ENCODE data around the gene EML2. TPM values are rescaled to one million over a fixed set of nuclear protein-coding genes. Genes with fewer than 3 reads are reported as not detected.

The EML2 gene
- total RNA-seq, 2 experiments from 2014 or later = 93.6 to 97.6 TPM

DNA sequence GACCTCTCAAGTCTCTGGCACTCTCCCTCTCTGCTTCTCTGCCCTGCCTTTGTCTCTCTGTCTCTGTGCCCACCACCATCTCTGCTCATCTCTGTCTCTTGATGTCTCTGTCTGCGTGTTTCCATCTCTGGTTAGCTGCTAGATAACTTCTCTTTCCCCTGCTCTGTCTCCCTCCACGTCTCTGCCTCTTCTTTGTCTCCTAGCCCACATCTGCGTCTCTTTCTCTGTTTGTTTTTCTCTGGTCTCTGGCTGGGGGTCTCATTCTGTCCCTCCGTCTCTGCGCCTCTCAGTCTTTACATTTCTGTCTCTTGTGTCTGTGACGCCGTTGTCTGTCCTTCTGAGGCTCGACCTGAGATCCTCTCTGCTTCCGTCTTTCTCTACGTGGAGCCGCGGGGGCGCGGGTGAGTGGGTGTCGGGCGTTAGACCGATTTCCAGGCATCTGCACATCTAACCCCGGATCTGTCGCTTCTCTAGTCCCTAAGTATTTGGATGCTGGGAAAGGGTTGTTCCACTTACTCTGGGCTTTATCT, 29.2 kb upstream of the EML2 start:
- Mint-ChIP-seq H3K4me1 (ENCODE audit: low read depth) (peaks cover 43% of the 10 kb centered on the region), H3K27me3 (ENCODE audit: low read depth) (peaks cover 2% of the 10 kb centered on the region), H3K4me3 (peak overlapping the region; percentile 85), H3K36me3 (ENCODE audit: low read depth) (no peaks in the 10 kb centered on the region), H3K9me3 (ENCODE audit: insufficient read depth) (no peaks in the 10 kb centered on the region), H3K27ac (peak overlapping the region; percentile 73)
- POLR2A ChIA-PET = interaction anchor here (0.7 to 2.4 kb wide), 3 partner anchors 9 to 124 kb away, joined by 3 to 6 read pairs (median 6); no protein-coding TSS in a partner anchor
- DNase-seq (peak; percentile 38), ATAC-seq (peak; percentile 38)
- CTCF ChIA-PET = interaction anchor here (0.9 to 5.2 kb wide), 9 partner anchors 9 to 190 kb away, joined by 3 to 31 read pairs (median 5); partner anchors contain the start of genes QPCTL, SIX5 and SNRPD2

DNA sequence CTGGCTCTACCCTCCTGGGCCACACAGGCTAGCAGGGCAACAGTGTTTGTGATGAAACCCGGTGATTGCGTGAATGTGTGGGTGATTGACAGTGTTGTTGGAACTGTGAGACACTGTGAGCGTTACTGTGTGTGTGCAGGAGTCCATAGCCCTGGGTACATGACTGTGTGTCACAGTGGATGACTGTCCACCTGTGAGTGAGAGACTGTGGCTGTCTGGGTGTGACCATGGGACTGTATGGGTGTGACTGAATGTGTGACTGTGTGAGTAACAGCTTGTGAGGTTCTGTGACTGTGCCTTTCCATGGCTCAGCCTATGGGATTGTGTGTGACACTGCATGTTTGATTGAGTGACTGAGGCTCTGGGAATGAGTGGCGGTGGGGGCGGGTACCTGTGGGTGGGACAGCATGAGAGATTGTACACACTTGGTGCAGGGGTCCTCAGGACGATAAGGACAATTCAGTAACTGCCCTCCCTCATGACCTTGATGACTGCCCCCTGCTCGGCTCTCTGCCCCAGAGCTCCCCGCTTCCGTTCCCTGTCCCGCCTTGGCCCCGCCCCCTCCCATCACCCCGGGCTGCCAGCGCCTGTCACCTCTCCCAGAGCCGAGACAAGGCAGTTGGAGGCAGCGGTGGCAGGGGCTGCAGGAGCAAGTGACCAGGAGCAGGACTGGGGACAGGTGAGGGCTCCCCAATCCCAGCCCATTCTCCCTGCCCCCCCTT, 28.6 kb upstream of the EML2 start, which contains the start of gene GIPR:
Gene GIPR (plus strand): TSS at position 602 of the 722 bp plus-strand sequence. CDS start 1,300 bp downstream, outside the sequence.
- H3K4me3 Mint-ChIP-seq = peak within 1 kb of the TSS; percentile 85
- peak; percentile 62 for ATAC-seq
- ChIA-PET CTCF (interaction anchor here (0.8 to 5.2 kb wide), 9 partner anchors 10 to 183 kb away, joined by 3 to 31 read pairs (median 4); partner anchors contain the start of genes QPCTL, SIX5 and SNRPD2), POLR2A (interaction anchor here (0.7 to 2.4 kb wide), 3 partner anchors 10 to 124 kb away, joined by 3 to 6 read pairs (median 6); no protein-coding TSS in a partner anchor)
- peaks cover 43% of the 10 kb centered on the region for H3K4me1 Mint-ChIP-seq (ENCODE audit: low read depth)
- no peaks in the 10 kb centered on the region for H3K9me3 Mint-ChIP-seq (ENCODE audit: insufficient read depth)
- peak within 1 kb of the TSS; percentile 73 for H3K27ac Mint-ChIP-seq
- no peaks in the 10 kb centered on the region for H3K36me3 Mint-ChIP-seq (ENCODE audit: low read depth)
- peak; percentile 82 for DNase-seq
- peaks cover 2% of the 10 kb centered on the region for H3K27me3 Mint-ChIP-seq (ENCODE audit: low read depth)

DNA sequence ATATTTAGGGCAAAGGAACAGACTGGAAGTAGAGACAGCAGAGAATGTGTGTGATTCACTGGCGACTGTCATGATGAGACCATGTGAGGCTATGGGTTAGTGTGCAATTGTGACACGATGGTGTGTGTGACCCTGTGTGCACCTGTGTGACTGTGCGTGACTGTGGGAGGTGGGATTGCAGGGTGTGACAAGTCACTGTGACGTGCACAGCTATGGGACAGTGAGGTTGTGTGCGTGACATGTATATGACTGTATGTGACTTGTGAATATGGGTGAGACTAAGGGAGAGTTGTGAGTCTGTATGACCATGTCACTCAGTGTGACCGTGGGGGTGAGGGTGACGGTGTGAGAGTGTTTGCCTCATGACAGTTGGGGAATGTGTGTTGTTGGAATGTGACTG, 25.4 kb upstream of the EML2 start:
- no peaks in the 10 kb centered on the region for H3K36me3 Mint-ChIP-seq (ENCODE audit: low read depth)
- no peak overlapping the region for H3K27ac Mint-ChIP-seq
- DNase-seq (no peak), ATAC-seq (no peak)
- ChIA-PET CTCF (interaction anchor here (1.3 to 1.5 kb wide), 2 partner anchors 17 to 28 kb away, joined by 5 to 6 read pairs; partner anchors contain the start of gene QPCTL), POLR2A (no interaction called here)
- H3K4me1 Mint-ChIP-seq (ENCODE audit: low read depth) = peaks cover 28% of the 10 kb centered on the region
- H3K27me3 Mint-ChIP-seq (ENCODE audit: low read depth) = peaks cover 5% of the 10 kb centered on the region
- H3K4me3 Mint-ChIP-seq = no peak overlapping the region
- H3K9me3 Mint-ChIP-seq (ENCODE audit: insufficient read depth) = no peaks in the 10 kb centered on the region

DNA sequence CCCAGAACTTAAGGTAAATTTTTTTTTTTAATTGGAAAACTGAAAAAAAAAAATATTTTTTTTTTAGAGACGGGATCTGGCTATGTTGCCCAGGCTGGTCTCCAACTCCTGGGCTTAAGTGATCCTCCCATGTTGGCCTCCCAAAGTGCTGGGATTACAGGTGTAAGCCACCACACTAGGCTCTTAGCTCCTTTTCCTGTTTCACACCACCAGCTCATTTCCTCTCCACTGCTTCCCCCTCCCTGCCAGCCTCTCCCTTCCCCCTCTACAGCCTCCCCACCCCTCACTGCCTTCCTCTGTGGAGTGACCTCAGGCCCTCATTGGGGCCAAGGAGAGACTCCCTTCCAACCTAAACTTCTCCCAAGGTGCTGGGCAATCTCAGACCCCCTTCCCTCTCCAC, 24.6 kb upstream of the EML2 start:
- Mint-ChIP-seq H3K36me3 (ENCODE audit: low read depth) (no peaks in the 10 kb centered on the region), H3K27me3 (ENCODE audit: low read depth) (peaks cover 9% of the 10 kb centered on the region), H3K9me3 (ENCODE audit: insufficient read depth) (no peaks in the 10 kb centered on the region), H3K4me3 (no peak overlapping the region), H3K4me1 (ENCODE audit: low read depth) (peaks cover 21% of the 10 kb centered on the region), H3K27ac (no peak overlapping the region)
- POLR2A ChIA-PET = no interaction called here
- ATAC-seq (no peak), DNase-seq (no peak)
- CTCF ChIA-PET = no interaction called here

DNA sequence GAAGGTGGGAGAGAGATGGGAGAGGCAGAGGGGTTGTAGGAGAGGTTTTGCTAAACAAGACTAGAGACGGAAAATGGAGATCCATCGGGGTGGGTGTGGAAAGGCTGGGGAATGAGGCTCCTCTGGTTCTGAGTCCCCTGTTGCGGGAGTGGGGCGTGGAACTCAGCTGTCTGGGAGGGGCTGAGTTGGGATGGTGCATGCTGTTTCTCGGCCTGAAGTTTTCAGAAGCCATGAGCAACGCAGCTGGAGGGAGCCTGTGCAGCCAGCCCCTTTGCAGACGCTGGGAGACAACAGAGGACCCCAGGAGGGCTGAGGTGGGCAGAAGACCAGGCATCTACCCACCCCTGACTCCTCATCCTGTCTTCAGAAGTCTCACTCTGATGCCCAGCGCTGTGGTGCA, 21.4 kb upstream of the EML2 start:
- Mint-ChIP-seq H3K4me3 (no peak overlapping the region), H3K4me1 (ENCODE audit: low read depth) (peaks cover 7% of the 10 kb centered on the region), H3K27ac (no peak overlapping the region), H3K9me3 (ENCODE audit: insufficient read depth) (no peaks in the 10 kb centered on the region), H3K36me3 (ENCODE audit: low read depth) (no peaks in the 10 kb centered on the region), H3K27me3 (ENCODE audit: low read depth) (peaks cover 12% of the 10 kb centered on the region)
- ATAC-seq = no peak
- POLR2A ChIA-PET = no interaction called here
- no peak for DNase-seq
- CTCF ChIA-PET = interaction anchor here (1.2 to 1.3 kb wide), 2 partner anchors 20 to 182 kb away, joined by 3 read pairs; no protein-coding TSS in a partner anchor

DNA sequence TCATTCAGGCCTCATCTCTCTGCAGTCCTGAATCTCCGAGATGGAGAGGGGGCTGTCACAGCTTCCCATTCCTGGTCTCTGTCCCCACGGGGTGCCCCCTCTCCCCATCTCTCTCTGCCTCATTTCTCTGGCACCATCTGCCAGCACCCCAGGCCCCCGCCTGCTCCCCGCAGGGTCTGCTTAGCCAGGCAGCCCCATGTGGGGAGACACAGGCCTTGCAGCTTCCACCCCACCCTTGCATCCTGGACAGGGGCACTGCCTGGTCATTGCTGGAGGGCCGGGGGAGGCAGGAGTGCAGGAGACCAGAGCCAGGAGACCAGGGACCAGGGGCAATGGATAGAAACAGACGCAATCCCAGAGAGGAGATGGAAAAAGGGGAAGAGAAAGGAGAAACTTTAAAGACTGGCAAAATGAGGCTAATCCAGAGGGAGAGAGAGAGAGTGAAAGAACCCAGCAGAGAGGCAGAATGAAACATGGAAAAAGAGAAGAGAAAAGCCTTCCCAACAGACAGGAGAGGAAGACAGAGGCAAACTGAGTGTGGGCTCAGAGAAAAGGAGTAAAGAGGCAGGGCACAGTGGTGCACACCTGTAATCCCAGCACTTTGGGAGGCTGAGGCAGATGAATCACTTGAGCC, 20.0 kb upstream of the EML2 start:
- Mint-ChIP-seq H3K9me3 (ENCODE audit: insufficient read depth) (no peaks in the 10 kb centered on the region), H3K4me1 (ENCODE audit: low read depth) (peaks cover 5% of the 10 kb centered on the region), H3K27me3 (ENCODE audit: low read depth) (peaks cover 12% of the 10 kb centered on the region), H3K27ac (no peak overlapping the region), H3K36me3 (ENCODE audit: low read depth) (no peaks in the 10 kb centered on the region), H3K4me3 (no peak overlapping the region)
- CTCF ChIA-PET = interaction anchor here (1.6 kb wide), 1 partner anchor 13 kb away, joined by 3 read pairs; no protein-coding TSS in a partner anchor
- POLR2A ChIA-PET = no interaction called here
- ATAC-seq (no peak), DNase-seq (no peak)

DNA sequence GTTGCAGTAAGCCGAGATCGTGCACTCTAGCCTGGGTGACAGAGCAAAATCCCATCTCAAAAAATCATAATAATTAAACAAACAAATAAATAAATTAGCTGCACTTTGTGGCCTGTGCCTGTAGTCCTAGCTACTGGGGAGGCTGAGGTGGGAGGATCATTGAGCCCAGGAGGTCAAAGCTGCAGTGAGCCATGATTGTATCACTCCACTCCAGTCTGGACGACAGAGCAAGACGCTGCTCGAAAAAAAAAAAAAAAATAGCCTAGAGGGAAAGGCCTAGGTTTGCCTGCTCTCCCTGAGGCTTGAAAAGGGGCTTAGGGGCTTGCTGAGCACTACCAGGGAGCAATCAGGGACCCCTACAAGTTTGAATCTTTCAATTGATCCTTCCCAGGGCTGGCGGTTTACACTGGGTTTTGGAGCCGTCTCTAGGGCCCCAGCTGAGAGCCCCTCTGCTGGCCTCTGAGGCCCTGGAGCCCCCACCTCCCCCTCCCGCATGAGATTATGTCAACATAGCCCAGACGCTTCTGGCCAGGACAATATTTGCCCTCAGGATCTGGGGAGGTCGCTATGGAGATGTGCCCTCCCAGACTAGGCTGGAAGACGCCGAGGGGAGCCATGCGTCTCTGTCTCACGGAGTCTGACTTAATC, 18.4 kb upstream of the EML2 start:
- Mint-ChIP-seq H3K9me3 (ENCODE audit: insufficient read depth) (no peaks in the 10 kb centered on the region), H3K4me1 (ENCODE audit: low read depth) (no peaks in the 10 kb centered on the region), H3K4me3 (no peak overlapping the region), H3K27me3 (ENCODE audit: low read depth) (peaks cover 12% of the 10 kb centered on the region), H3K36me3 (ENCODE audit: low read depth) (no peaks in the 10 kb centered on the region), H3K27ac (no peak overlapping the region)
- POLR2A ChIA-PET = interaction anchor here (0.8 kb wide), 1 partner anchor 24 kb away, joined by 3 read pairs; no protein-coding TSS in a partner anchor
- no peak for DNase-seq
- CTCF ChIA-PET = interaction anchor here (1.6 kb wide), 1 partner anchor 12 kb away, joined by 3 read pairs; no protein-coding TSS in a partner anchor
- ATAC-seq = no peak

DNA sequence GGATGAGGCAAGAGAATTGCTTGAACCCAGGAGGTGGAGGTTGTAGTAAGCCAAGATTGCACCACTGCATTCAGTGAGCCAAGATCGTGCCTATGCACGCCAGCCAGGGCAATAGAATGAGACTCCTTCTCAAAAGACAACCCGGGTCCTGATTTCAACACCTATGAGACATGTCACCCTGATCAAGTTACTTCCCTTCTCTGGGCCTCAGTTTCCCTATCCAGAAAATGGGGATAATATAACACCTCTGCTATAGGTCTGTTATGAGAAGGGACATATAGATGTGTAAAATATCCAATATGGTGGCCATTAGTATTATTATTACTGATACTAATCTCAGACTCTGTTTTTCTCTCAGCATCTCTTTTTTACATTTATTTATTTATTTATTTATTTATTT, 15.9 kb upstream of the EML2 start:
- no peaks in the 10 kb centered on the region for H3K4me1 Mint-ChIP-seq (ENCODE audit: low read depth)
- ATAC-seq (no peak), DNase-seq (no peak)
- H3K27ac Mint-ChIP-seq = no peak overlapping the region
- ChIA-PET POLR2A (no interaction called here), CTCF (no interaction called here)
- H3K36me3 Mint-ChIP-seq (ENCODE audit: low read depth) = no peaks in the 10 kb centered on the region
- H3K27me3 Mint-ChIP-seq (ENCODE audit: low read depth) = peaks cover 7% of the 10 kb centered on the region
- no peak overlapping the region for H3K4me3 Mint-ChIP-seq
- H3K9me3 Mint-ChIP-seq (ENCODE audit: insufficient read depth) = no peaks in the 10 kb centered on the region

DNA sequence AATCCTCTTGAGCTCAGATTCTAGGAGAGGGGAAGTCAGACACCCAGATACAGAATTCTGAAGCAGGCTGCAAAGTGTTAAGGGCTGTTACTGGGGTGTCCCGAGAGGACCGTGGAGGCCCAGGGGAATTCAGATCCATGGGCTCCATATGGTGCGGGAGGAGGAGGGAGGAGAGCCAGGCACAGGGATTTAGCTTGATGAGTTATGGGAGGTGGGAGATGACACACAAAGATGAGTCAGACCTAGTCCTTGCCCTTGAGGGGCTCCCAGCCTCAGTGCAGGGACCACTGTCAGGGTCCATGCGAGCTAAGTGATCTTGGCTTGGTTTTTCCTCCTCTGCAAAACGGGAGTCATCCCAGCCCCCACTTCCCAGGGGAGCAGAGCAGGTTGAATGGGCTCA, 14.4 kb upstream of the EML2 start:
- ChIA-PET CTCF (no interaction called here), POLR2A (interaction anchor here (0.6 kb wide), 1 partner anchor 38 kb away, joined by 3 read pairs; the partner anchor contains the start of gene SNRPD2)
- Mint-ChIP-seq H3K4me1 (ENCODE audit: low read depth) (no peaks in the 10 kb centered on the region), H3K4me3 (no peak overlapping the region), H3K36me3 (ENCODE audit: low read depth) (no peaks in the 10 kb centered on the region), H3K9me3 (ENCODE audit: insufficient read depth) (no peaks in the 10 kb centered on the region), H3K27ac (no peak overlapping the region), H3K27me3 (ENCODE audit: low read depth) (peaks cover 1% of the 10 kb centered on the region)
- no peak for ATAC-seq
- DNase-seq = no peak

DNA sequence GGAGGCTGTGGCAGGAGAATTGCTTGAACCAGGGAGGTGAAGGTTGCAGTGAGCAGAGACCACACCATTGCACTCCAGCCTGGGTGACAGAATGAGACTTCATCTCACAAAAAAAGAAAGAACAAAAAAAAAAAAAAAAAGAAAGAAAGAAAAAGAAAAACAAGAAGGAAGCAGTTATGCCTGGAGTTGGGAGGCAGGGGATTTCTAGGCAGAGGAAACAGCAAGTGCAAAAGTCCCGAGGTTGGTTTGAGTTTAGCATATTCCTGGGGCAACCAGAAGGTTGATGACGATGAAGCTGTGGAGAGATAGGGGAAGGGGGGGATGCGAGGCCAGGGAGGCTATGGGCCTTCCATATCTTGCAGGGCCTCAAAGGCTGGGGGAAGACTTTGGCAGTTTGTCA, 11.5 kb upstream of the EML2 start:
- DNase-seq (no peak), ATAC-seq (no peak)
- Mint-ChIP-seq H3K27me3 (ENCODE audit: low read depth) (no peaks in the 10 kb centered on the region), H3K27ac (no peak overlapping the region), H3K9me3 (ENCODE audit: insufficient read depth) (no peaks in the 10 kb centered on the region), H3K4me3 (no peak overlapping the region), H3K4me1 (ENCODE audit: low read depth) (peaks cover 8% of the 10 kb centered on the region), H3K36me3 (ENCODE audit: low read depth) (no peaks in the 10 kb centered on the region)
- POLR2A ChIA-PET = no interaction called here
- CTCF ChIA-PET = no interaction called here

DNA sequence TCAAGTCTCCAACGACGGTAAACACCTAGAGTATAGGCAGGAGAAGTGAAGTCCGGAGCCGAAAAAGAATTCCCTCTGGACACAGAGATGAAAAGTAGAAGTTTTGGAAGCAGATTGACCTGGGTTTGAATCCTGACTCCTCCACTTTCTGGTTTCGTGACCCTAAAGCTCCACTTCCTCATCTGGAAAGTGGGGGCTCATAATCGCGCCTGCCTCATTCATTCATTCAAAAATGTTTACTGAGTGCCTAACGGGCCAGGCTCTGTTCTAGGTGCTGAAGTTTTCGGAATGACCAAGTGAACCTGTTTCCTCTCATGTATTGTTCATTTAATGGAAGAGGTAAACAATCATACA, 7.1 kb upstream of the EML2 start:
- H3K4me3 Mint-ChIP-seq = peak overlapping the region; percentile 76
- peaks cover 2% of the 10 kb centered on the region for H3K27me3 Mint-ChIP-seq (ENCODE audit: low read depth)
- peak overlapping the region; percentile 48 for H3K27ac Mint-ChIP-seq
- DNase-seq (no peak), ATAC-seq (no peak)
- no peaks in the 10 kb centered on the region for H3K36me3 Mint-ChIP-seq (ENCODE audit: low read depth)
- peaks cover 41% of the 10 kb centered on the region for H3K4me1 Mint-ChIP-seq (ENCODE audit: low read depth)
- ChIA-PET CTCF (interaction anchor here (0.7 to 2.1 kb wide), 12 partner anchors 10 to 242 kb away, joined by 3 to 18 read pairs (median 6); partner anchors contain the start of genes GIPR, QPCTL and SNRPD2), POLR2A (interaction anchor here (0.8 to 0.9 kb wide), 2 partner anchors 28 to 71 kb away, joined by 3 to 4 read pairs; no protein-coding TSS in a partner anchor)
- no peaks in the 10 kb centered on the region for H3K9me3 Mint-ChIP-seq (ENCODE audit: insufficient read depth)

All from activated CD8-positive, alpha-beta T cell treated with anti-CD3 and anti-CD28 coated beads, Interleukin-2, amount 10 ng/mL, durations not matched to agents 7 days and 5 days (primary cell).